NCI-H146 (cell line): ENCODE data around the gene PEAK1.
"Not testable (repeated sequence)": the region's sequence is repeated elsewhere in the genome, so short reads cannot be mapped to it uniquely, and the experiment has no call there.

ENCODE experiments used
- DNase-seq: peaks from one replicate; lab custom pipeline; 2025; lab: John Stamatoyannopoulos, UW

Gene PEAK1

GRCh38 chr15:77296773-77297337 lies 123.0 kb downstream of the PEAK1 start:
- no peak for DNase-seq

- DNase-seq: no peak
Observed at GRCh38 chr15:77295446-77295845, 124.5 kb downstream of the PEAK1 start.

- DNase-seq: no peak
Observed at GRCh38 chr15:77292969-77293558, 126.8 kb downstream of the PEAK1 start.

- DNase-seq: no peak
Observed at GRCh38 chr15:77291107-77291506, 128.8 kb downstream of the PEAK1 start.

- DNase-seq: no peak
Observed at GRCh38 chr15:77287385-77287784, 132.5 kb downstream of the PEAK1 start.

- no peak for DNase-seq
Observed at GRCh38 chr15:77285057-77285997, 134.6 kb downstream of the PEAK1 start.

GRCh38 chr15:77282333-77282732 lies 137.6 kb downstream of the PEAK1 start:
- DNase-seq: no peak

GRCh38 chr15:77276943-77277342 lies 143.0 kb downstream of the PEAK1 start:
- no peak for DNase-seq

- no peak for DNase-seq
Observed at GRCh38 chr15:77276096-77276495, 143.8 kb downstream of the PEAK1 start.

- not testable (repeated sequence) for DNase-seq
Observed at GRCh38 chr15:77273136-77273535, 146.8 kb downstream of the PEAK1 start.

- DNase-seq: no peak
Observed at GRCh38 chr15:77266708-77267386, 153.1 kb downstream of the PEAK1 start.

GRCh38 chr15:77255385-77255784 lies 164.5 kb downstream of the PEAK1 start:
- DNase-seq: no peak

- DNase-seq: no peak
Observed at GRCh38 chr15:77251662-77252061, 168.2 kb downstream of the PEAK1 start.

GRCh38 chr15:77247116-77247515 lies 172.8 kb downstream of the PEAK1 start:
- no peak for DNase-seq

GRCh38 chr15:77243716-77244401 lies 176.0 kb downstream of the PEAK1 start:
- no peak for DNase-seq

GRCh38 chr15:77243135-77243534 lies 176.8 kb downstream of the PEAK1 start:
- no peak for DNase-seq

- DNase-seq: no peak
Observed at GRCh38 chr15:77239882-77240608, 179.9 kb downstream of the PEAK1 start.

GRCh38 chr15:77235566-77235965 lies 184.3 kb downstream of the PEAK1 start:
- DNase-seq: no peak

GRCh38 chr15:77228828-77229227 lies 191.1 kb downstream of the PEAK1 start:
- DNase-seq: no peak

- no peak for DNase-seq
Observed at GRCh38 chr15:77226652-77227051, 193.3 kb downstream of the PEAK1 start.

- DNase-seq: no peak
Observed at GRCh38 chr15:77225646-77226045, 194.3 kb downstream of the PEAK1 start.
